ENCODE measurements around the gene PRKCD. TPM values are rescaled to one million over a fixed set of nuclear protein-coding genes. Genes with fewer than 3 reads are reported as not detected.

PRKCD gene
- total RNA-seq, 1 experiment from 2014 or later = 9.6 TPM

- ChIA-PET POLR2A (no interaction called here), CTCF (interaction anchor here (0.8 kb wide), 1 partner anchor 11 kb away, joined by 5 read pairs; no protein-coding TSS in a partner anchor)
- Mint-ChIP-seq H3K27ac (ENCODE audit: low read depth, unreplicated experiment) (no peak overlapping the region), H3K36me3 (ENCODE audit: insufficient read depth, unreplicated experiment) (peaks cover 41% of the 10 kb centered on the region), H3K27me3 (ENCODE audit: insufficient read depth, unreplicated experiment) (no peaks in the 10 kb centered on the region), H3K4me3 (ENCODE audit: unreplicated experiment) (no peak overlapping the region), H3K9me3 (ENCODE audit: unreplicated experiment) (no peaks in the 10 kb centered on the region), H3K4me1 (ENCODE audit: insufficient read depth, unreplicated experiment) (no peaks in the 10 kb centered on the region)
- intact Hi-C loops (cut with micrococcal nuclease) = no loop called here
- no TSS peak for BruUV-seq (replicated peaks)
- DNase-seq (ENCODE audit: unreplicated experiment) = no peak
- no peak for TF ChIP-seq CTCF (IDR thresholded peaks at IDR 0.05; ENCODE audit: unreplicated experiment)
These were observed 23.7 kb downstream of the PRKCD start for GRCh38 chr3:53184701-53185100.

- no peak for DNase-seq (ENCODE audit: unreplicated experiment)
- no TSS peak for BruUV-seq (replicated peaks)
- Mint-ChIP-seq H3K27me3 (ENCODE audit: insufficient read depth, unreplicated experiment) (no peaks in the 10 kb centered on the region), H3K36me3 (ENCODE audit: insufficient read depth, unreplicated experiment) (peaks cover 39% of the 10 kb centered on the region), H3K27ac (ENCODE audit: low read depth, unreplicated experiment) (no peak overlapping the region), H3K9me3 (ENCODE audit: unreplicated experiment) (no peaks in the 10 kb centered on the region), H3K4me1 (ENCODE audit: insufficient read depth, unreplicated experiment) (no peaks in the 10 kb centered on the region), H3K4me3 (ENCODE audit: unreplicated experiment) (no peak overlapping the region)
- TF ChIP-seq CTCF (IDR thresholded peaks at IDR 0.05; ENCODE audit: unreplicated experiment) = no peak
- POLR2A ChIA-PET = no interaction called here
- CTCF ChIA-PET = interaction anchor here (0.6 to 0.8 kb wide), 2 partner anchors 10 to 51 kb away, joined by 3 to 5 read pairs; no protein-coding TSS in a partner anchor
- intact Hi-C loops (cut with micrococcal nuclease) = no loop called here
These were observed 24.9 kb downstream of the PRKCD start for GRCh38 chr3:53185761-53186465.

GRCh38 chr3:53186726-53187125 lies 25.7 kb downstream of the PRKCD start:
- no peak overlapping the region for H3K4me3 Mint-ChIP-seq (ENCODE audit: unreplicated experiment)
- H3K9me3 Mint-ChIP-seq (ENCODE audit: unreplicated experiment) = no peaks in the 10 kb centered on the region
- H3K27me3 Mint-ChIP-seq (ENCODE audit: insufficient read depth, unreplicated experiment) = no peaks in the 10 kb centered on the region
- no peak overlapping the region for H3K27ac Mint-ChIP-seq (ENCODE audit: low read depth, unreplicated experiment)
- POLR2A ChIA-PET = no interaction called here
- CTCF ChIA-PET = no interaction called here
- no TSS peak for BruUV-seq (replicated peaks)
- peaks cover 32% of the 10 kb centered on the region for H3K36me3 Mint-ChIP-seq (ENCODE audit: insufficient read depth, unreplicated experiment)
- no peak for TF ChIP-seq CTCF (IDR thresholded peaks at IDR 0.05; ENCODE audit: unreplicated experiment)
- DNase-seq (ENCODE audit: unreplicated experiment) = no peak
- H3K4me1 Mint-ChIP-seq (ENCODE audit: insufficient read depth, unreplicated experiment) = no peaks in the 10 kb centered on the region
- intact Hi-C loops (cut with micrococcal nuclease) = no loop called here

GRCh38 chr3:53187430-53187829 lies 26.4 kb downstream of the PRKCD start:
- Mint-ChIP-seq H3K36me3 (ENCODE audit: insufficient read depth, unreplicated experiment) (peaks cover 25% of the 10 kb centered on the region), H3K9me3 (ENCODE audit: unreplicated experiment) (no peaks in the 10 kb centered on the region), H3K4me3 (ENCODE audit: unreplicated experiment) (no peak overlapping the region), H3K27me3 (ENCODE audit: insufficient read depth, unreplicated experiment) (no peaks in the 10 kb centered on the region), H3K27ac (ENCODE audit: low read depth, unreplicated experiment) (no peak overlapping the region), H3K4me1 (ENCODE audit: insufficient read depth, unreplicated experiment) (no peaks in the 10 kb centered on the region)
- CTCF ChIA-PET = interaction anchor here (0.6 kb wide), 1 partner anchor 19 kb away, joined by 3 read pairs; no protein-coding TSS in a partner anchor
- TF ChIP-seq CTCF (IDR thresholded peaks at IDR 0.05; ENCODE audit: unreplicated experiment) = no peak
- intact Hi-C loops (cut with micrococcal nuclease) = no loop called here
- no peak for DNase-seq (ENCODE audit: unreplicated experiment)
- no TSS peak for BruUV-seq (replicated peaks)
- POLR2A ChIA-PET = no interaction called here
